Sigmoid colon (tissue), 4 donors: ENCODE data around the gene PERM1.
"Not testable (repeated sequence)": the region's sequence is repeated elsewhere in the genome, so short reads cannot be mapped to it uniquely, and the experiment has no call there.

ENCODE experiments used
- POLR2A ChIP-seq, 2 donors: fragments of 450-650 bp; IDR thresholded peaks; one replicate each; pipeline ENCODE4 v1.6.1; 2016; ENCODE audit warnings: antibody characterized with exemption in 2 of 2, mild to moderate bottlenecking in 2 of 2, moderate library complexity in 2 of 2
- POLR2AphosphoS5 ChIP-seq, 4 donors: sonication (generic); formaldehyde crosslinking; IDR thresholded peaks; one replicate each; pipeline ENCODE4 v1.6.1; 2017; ENCODE audit warnings: antibody characterized with exemption in 4 of 4
- TF ChIP-seq, protein P1 (sequence below), 4 experiments: fragments of 450-650 bp in 3 of 4; fragments of 200-600 bp in 1 of 4; IDR thresholded peaks; one replicate each; pipeline ENCODE4 v1.5.1; 2016 to 2019; ENCODE audit warnings: antibody characterized with exemption in 4 of 4, mild to moderate bottlenecking in 3 of 4, moderate library complexity in 2 of 4

DNA sequence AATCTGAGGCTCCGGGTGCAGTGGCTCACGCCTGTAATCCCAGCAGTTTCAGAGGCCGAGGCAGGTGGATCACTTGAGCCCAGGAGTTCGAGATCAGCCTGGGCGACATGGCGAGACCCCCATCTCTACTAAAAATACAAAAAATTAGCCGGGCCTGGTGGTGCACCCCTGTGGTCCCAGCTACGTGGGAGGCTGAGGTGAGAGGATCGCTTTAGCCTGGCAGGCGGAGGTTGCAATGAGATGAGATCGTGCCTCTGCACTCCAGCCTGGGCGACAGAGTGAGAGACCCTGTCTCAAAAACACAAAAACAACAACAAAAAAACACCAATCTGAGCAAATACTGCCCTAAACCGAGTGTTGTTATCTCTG is 30.8 kb upstream of the PERM1 start:
- TF ChIP-seq, protein P1, sequence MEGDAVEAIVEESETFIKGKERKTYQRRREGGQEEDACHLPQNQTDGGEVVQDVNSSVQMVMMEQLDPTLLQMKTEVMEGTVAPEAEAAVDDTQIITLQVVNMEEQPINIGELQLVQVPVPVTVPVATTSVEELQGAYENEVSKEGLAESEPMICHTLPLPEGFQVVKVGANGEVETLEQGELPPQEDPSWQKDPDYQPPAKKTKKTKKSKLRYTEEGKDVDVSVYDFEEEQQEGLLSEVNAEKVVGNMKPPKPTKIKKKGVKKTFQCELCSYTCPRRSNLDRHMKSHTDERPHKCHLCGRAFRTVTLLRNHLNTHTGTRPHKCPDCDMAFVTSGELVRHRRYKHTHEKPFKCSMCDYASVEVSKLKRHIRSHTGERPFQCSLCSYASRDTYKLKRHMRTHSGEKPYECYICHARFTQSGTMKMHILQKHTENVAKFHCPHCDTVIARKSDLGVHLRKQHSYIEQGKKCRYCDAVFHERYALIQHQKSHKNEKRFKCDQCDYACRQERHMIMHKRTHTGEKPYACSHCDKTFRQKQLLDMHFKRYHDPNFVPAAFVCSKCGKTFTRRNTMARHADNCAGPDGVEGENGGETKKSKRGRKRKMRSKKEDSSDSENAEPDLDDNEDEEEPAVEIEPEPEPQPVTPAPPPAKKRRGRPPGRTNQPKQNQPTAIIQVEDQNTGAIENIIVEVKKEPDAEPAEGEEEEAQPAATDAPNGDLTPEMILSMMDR (IDR thresholded peaks at IDR 0.05): not testable (repeated sequence)
- not testable (repeated sequence) for TF ChIP-seq POLR2A, POLR2AphosphoS5 (IDR thresholded peaks at IDR 0.05)
